H9 (cell line): ENCODE data around the gene PRDM11. TPM values are rescaled to one million over a fixed set of nuclear protein-coding genes. Genes with fewer than 3 reads are reported as not detected.

Experiments used
- DNase-seq: peaks from one replicate; pipeline ENCODE4 v3.0.0-alpha.2; 2017
- H2AFZ ChIP-seq: one replicate; pipeline ENCODE4 v1.6.1; 2013; ENCODE audit warnings: mild to moderate bottlenecking, low read length, control low read depth, moderate library complexity
- H2AK5ac ChIP-seq: 2 replicates; pipeline ENCODE4 v1.6.1; 2013; ENCODE audit warnings: low read length, control low read depth, mixed read lengths; ENCODE audit not compliant: insufficient read length
- H2BK120ac ChIP-seq: one replicate; pipeline ENCODE4 v1.6.1; 2013; ENCODE audit warnings: low read depth, mild to moderate bottlenecking, low read length, control low read depth, inconsistent platforms; ENCODE audit not compliant: poor library complexity, severe bottlenecking
- H2BK12ac ChIP-seq: 2 replicates; pipeline ENCODE4 v1.6.1; 2013; ENCODE audit warnings: low read length, control low read depth, mixed read lengths, low read depth; ENCODE audit not compliant: insufficient read length
- H2BK15ac ChIP-seq: 2 replicates; pipeline ENCODE4 v1.6.1; 2013; ENCODE audit warnings: low read depth, low read length, control low read depth
- H2BK20ac ChIP-seq: one replicate; pipeline ENCODE4 v1.6.1; 2013; ENCODE audit warnings: low read depth, mild to moderate bottlenecking, low read length, control low read depth, inconsistent platforms; ENCODE audit not compliant: poor library complexity, severe bottlenecking
- H2BK5ac ChIP-seq: 2 replicates; pipeline ENCODE4 v1.6.1; 2013; ENCODE audit warnings: low read length, control low read depth, mixed read lengths; ENCODE audit not compliant: insufficient read length
- H3K14ac ChIP-seq: 2 replicates; pipeline ENCODE4 v1.6.1; 2013; ENCODE audit warnings: low read length, control low read depth; ENCODE audit not compliant: insufficient read depth
- H3K18ac ChIP-seq: 2 replicates; pipeline ENCODE4 v1.6.1; 2013; ENCODE audit warnings: low read depth, mild to moderate bottlenecking, mixed read lengths, low read length, control low read depth; ENCODE audit not compliant: insufficient read length
- H3K23ac ChIP-seq: 2 replicates; pipeline ENCODE4 v1.6.1; 2013; ENCODE audit warnings: low read length, control low read depth, mixed read lengths, low read depth; ENCODE audit not compliant: insufficient read length
- H3K23me2 ChIP-seq: 2 replicates; pipeline ENCODE4 v1.6.1; 2013; ENCODE audit warnings: low read depth, mild to moderate bottlenecking, mixed read lengths, low read length, control low read depth; ENCODE audit not compliant: insufficient read length, poor library complexity, severe bottlenecking
- H3K27ac ChIP-seq: 2 replicates; pipeline ENCODE4 v1.5.1; 2013; ENCODE audit warnings: low read length, control low read depth, mixed read lengths, low read depth; ENCODE audit not compliant: insufficient read length
- H3K27me3 ChIP-seq: 2 replicates; pipeline ENCODE4 v1.6.1; 2013; ENCODE audit warnings: low read length, control low read depth, inconsistent platforms; ENCODE audit not compliant: insufficient read depth
- H3K4ac ChIP-seq: 2 replicates; pipeline ENCODE4 v1.6.1; 2013; ENCODE audit warnings: low read depth, mild to moderate bottlenecking, control low read depth, inconsistent platforms, low read length, moderate library complexity
- H3K4me1 ChIP-seq: 2 replicates; pipeline ENCODE4 v1.6.1; 2013; ENCODE audit warnings: low read length, control low read depth, inconsistent platforms; ENCODE audit not compliant: insufficient read depth
- H3K4me2 ChIP-seq: 2 replicates; pipeline ENCODE4 v1.6.1; 2013; ENCODE audit warnings: low read length, control low read depth, mixed read lengths; ENCODE audit not compliant: insufficient read length, insufficient read depth
- H3K56ac ChIP-seq: 2 replicates; pipeline ENCODE4 v1.6.1; 2013; ENCODE audit warnings: low read depth, mild to moderate bottlenecking, mixed read lengths, low read length, control low read depth; ENCODE audit not compliant: insufficient read length
- H3K79me1 ChIP-seq: 2 replicates; pipeline ENCODE4 v1.6.1; 2013; ENCODE audit warnings: low read depth, mild to moderate bottlenecking, moderate library complexity, low read length, control low read depth, inconsistent platforms; ENCODE audit not compliant: insufficient read depth, poor library complexity, severe bottlenecking
- H3K79me2 ChIP-seq: 2 replicates; pipeline ENCODE4 v1.6.1; 2013; ENCODE audit warnings: low read length, control low read depth, inconsistent platforms; ENCODE audit not compliant: insufficient read depth
- H3K9ac ChIP-seq: 2 replicates; pipeline ENCODE4 v1.6.1; 2013; ENCODE audit warnings: low read length, control low read depth, mixed read lengths; ENCODE audit not compliant: insufficient read length; ENCODE audit errors: extremely low read depth
- H3K9me3 ChIP-seq: one replicate; pipeline ENCODE4 v1.6.1; 2013; ENCODE audit warnings: low read depth, low read length, inconsistent platforms; ENCODE audit not compliant: control insufficient read depth
- H3T11ph ChIP-seq: one replicate; pipeline ENCODE4 v1.6.1; 2013; ENCODE audit warnings: mild to moderate bottlenecking, low read length, control low read depth, inconsistent platforms
- H4K20me1 ChIP-seq: one replicate; pipeline ENCODE4 v1.6.1; 2013; ENCODE audit not compliant: control insufficient read depth, insufficient read length, insufficient read depth
- H4K5ac ChIP-seq: 2 replicates; pipeline ENCODE4 v1.6.1; 2013; ENCODE audit warnings: low read depth, mild to moderate bottlenecking, mixed read lengths, low read length, control low read depth; ENCODE audit not compliant: insufficient read length
- H4K8ac ChIP-seq: replicated peaks from 2 replicates; pipeline ENCODE4 v1.6.1; 2013; ENCODE audit warnings: low read length, control low read depth, mixed read lengths, low read depth; ENCODE audit not compliant: insufficient read length
- H4K91ac ChIP-seq: 2 replicates; pipeline ENCODE4 v1.6.1; 2013; ENCODE audit warnings: low read depth, mild to moderate bottlenecking, moderate library complexity, mixed read lengths, low read length, control low read depth; ENCODE audit not compliant: insufficient read length
- H3K27ac Mint-ChIP-seq, 3 experiments: 2 replicates in 2 of 3; 3 replicates in 1 of 3; pipeline ENCODE4 v1.8.0; 2020 to 2021; ENCODE audit warnings: mixed read lengths in 3 of 3, mild to moderate bottlenecking in 1 of 3, moderate library complexity in 1 of 3
- H3K27me3 Mint-ChIP-seq: 2 replicates; pipeline ENCODE4 v1.8.0; 2021; ENCODE audit warnings: low read depth, mild to moderate bottlenecking, moderate library complexity, mixed read lengths
- H3K36me3 Mint-ChIP-seq, 3 experiments: 2 replicates in 2 of 3; 3 replicates in 1 of 3; pipeline ENCODE4 v1.8.0; 2020 to 2021; ENCODE audit warnings: low read depth in 3 of 3, mixed read lengths in 3 of 3; ENCODE audit not compliant: insufficient read depth in 1 of 3
- H3K4me1 Mint-ChIP-seq, 2 experiments: 2 replicates each; pipeline ENCODE4 v1.8.0; 2020; ENCODE audit warnings: mixed read lengths in 2 of 2
- H3K4me3 Mint-ChIP-seq, 2 experiments: 2 replicates in 1 of 2; 3 replicates in 1 of 2; pipeline ENCODE4 v1.8.0; 2020 to 2021; ENCODE audit warnings: mild to moderate bottlenecking in 2 of 2, mixed read lengths in 2 of 2, moderate library complexity in 1 of 2
- H3K9me3 Mint-ChIP-seq, 2 experiments: 2 replicates in 1 of 2; 3 replicates in 1 of 2; pipeline ENCODE4 v1.8.0; 2020; ENCODE audit warnings: mild to moderate bottlenecking in 2 of 2, mixed read lengths in 2 of 2, moderate library complexity in 1 of 2
- WGBS: extraction: QIAGEN DNeasy Blood & Tissue Kit; methylation state at CpG from one replicate; pipeline ENCODE4 v1.1.7; 2013; ENCODE audit warnings: missing lambda C conversion rate, low lambda C conversion rate, mixed read lengths; ENCODE audit not compliant: insufficient read length; ENCODE audit errors: extremely low coverage; 5-methylcytosine and 5-hydroxymethylcytosine counted together
- total RNA-seq: library from RNA; stranded (reverse); gene quantifications from 2 replicates; pipeline ENCODE4 v1.2.1, GENCODE V29; 2021
- TF ChIP-seq, protein P1 (sequence below): fragments of 200-600 bp; sonication (generic); conservative IDR thresholded peaks from 3 replicates; pipeline ENCODE4 v1.8.0; 2021; ENCODE audit warnings: antibody characterized with exemption, mild to moderate bottlenecking

Gene PRDM11
- total RNA-seq, 1 experiment from 2014 or later, result 11.5 TPM

DNA sequence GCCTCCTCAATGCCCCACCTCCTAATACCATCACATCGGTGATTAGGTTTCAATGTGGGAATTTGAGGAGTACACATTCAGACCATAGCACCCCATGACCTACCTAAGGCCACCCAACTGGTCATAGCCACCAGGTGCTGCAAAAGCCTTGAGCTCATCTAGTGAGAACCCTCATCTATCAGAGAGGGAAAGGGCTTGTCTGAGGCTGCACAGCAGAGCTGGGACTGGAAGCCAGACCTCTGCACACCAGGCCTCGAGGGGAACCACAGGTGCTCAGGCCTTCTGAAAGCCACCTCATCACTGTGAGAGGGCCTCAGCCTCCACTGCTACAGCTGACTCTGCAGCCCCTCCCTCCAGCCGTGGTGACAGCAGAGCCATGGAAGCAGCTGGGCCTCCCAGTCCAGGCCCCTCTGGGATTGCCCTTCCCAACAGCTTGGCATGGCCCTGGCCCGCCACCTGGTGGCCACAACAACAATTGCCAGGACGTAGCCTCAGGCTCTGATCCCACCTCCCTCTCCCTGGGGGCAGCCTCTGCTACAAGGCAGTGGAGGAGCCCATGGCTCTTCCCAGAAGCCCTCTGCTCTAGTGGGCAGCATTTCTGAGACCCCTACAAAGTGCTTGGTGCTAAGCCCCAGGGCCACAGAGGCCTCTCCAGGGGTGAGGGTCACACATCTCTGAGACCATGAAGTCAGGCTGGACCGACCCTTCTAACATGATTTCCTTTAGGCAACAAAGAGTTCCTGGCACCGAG, 41.0 kb upstream of the PRDM11 start:
- Histone ChIP-seq H3K23me2 (no peaks in the 10 kb centered on the region), H3K18ac (no peak overlapping the region), H3K4me2 (no peak overlapping the region), H3K9me3 (no peaks in the 10 kb centered on the region), H2BK120ac (no peak overlapping the region), H3K27me3 (no peaks in the 10 kb centered on the region), H2BK15ac (no peak overlapping the region), H3K4ac (no peak overlapping the region), H3K79me1 (no peaks in the 10 kb centered on the region), H2AFZ (no peak overlapping the region), H3K9ac (no peak overlapping the region), H4K8ac (no peak overlapping the region), H2AK5ac (no peak overlapping the region), H3K4me1 (no peaks in the 10 kb centered on the region), H4K91ac (no peak overlapping the region), H4K5ac (no peak overlapping the region), H2BK12ac (no peak overlapping the region), H3K79me2 (no peaks in the 10 kb centered on the region), H3K14ac (no peak overlapping the region), H3K27ac (no peak overlapping the region), H4K20me1 (no peaks in the 10 kb centered on the region), H3K56ac (no peak overlapping the region), H3T11ph (no peak overlapping the region), H2BK20ac (no peak overlapping the region), H3K23ac (no peak overlapping the region), H2BK5ac (no peak overlapping the region)
- TF ChIP-seq, protein P1, sequence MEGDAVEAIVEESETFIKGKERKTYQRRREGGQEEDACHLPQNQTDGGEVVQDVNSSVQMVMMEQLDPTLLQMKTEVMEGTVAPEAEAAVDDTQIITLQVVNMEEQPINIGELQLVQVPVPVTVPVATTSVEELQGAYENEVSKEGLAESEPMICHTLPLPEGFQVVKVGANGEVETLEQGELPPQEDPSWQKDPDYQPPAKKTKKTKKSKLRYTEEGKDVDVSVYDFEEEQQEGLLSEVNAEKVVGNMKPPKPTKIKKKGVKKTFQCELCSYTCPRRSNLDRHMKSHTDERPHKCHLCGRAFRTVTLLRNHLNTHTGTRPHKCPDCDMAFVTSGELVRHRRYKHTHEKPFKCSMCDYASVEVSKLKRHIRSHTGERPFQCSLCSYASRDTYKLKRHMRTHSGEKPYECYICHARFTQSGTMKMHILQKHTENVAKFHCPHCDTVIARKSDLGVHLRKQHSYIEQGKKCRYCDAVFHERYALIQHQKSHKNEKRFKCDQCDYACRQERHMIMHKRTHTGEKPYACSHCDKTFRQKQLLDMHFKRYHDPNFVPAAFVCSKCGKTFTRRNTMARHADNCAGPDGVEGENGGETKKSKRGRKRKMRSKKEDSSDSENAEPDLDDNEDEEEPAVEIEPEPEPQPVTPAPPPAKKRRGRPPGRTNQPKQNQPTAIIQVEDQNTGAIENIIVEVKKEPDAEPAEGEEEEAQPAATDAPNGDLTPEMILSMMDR, result peak; percentile 98
- peak overlapping the region in 1 of 3 experiments; percentile 13; a peak in 1 of 7 replicates for H3K27ac Mint-ChIP-seq
- WGBS, result no CpG with 5 or more reads among the region's 7 CpGs
- H3K36me3 Mint-ChIP-seq, result no peaks in the 10 kb centered on the region
- peaks cover 9 to 22% of the 10 kb centered on the region in 2 experiments for H3K4me1 Mint-ChIP-seq
- H3K4me3 Mint-ChIP-seq, result no peak overlapping the region
- no peaks in the 10 kb centered on the region for H3K9me3 Mint-ChIP-seq
- peaks cover 9% of the 10 kb centered on the region for H3K27me3 Mint-ChIP-seq
- peak; percentile 94 for DNase-seq
